BJ (cell line): ENCODE data around the gene BSPH1. TPM values are rescaled to one million over a fixed set of nuclear protein-coding genes. Genes with fewer than 3 reads are reported as not detected.

ENCODE experiments used
- CTCF ChIA-PET: fragments of 350-600 bp; formaldehyde crosslinking; extraction: SDS; loops from one replicate; lab custom pipeline; 2021; ENCODE audit warnings: antibody characterized with exemption, inconsistent platforms; lab: Yijun Ruan, JAX
- POLR2A ChIA-PET: fragments of 300-600 bp; sonication (Branson Sonifier 250); formaldehyde crosslinking; extraction: SDS; loops from one replicate; lab custom pipeline; 2021; ENCODE audit warnings: antibody characterized with exemption; lab: Charles Lee
- DNase-seq: peaks from one replicate; pipeline ENCODE4 v3.0.0-alpha.2; 2011; ENCODE audit warnings: low read depth
- H3K27me3 ChIP-seq: 2 replicates; pipeline ENCODE4 v1.6.0; 2011; ENCODE audit warnings: low read length; ENCODE audit not compliant: control insufficient read depth, insufficient read depth
- H3K36me3 ChIP-seq: 2 replicates; pipeline ENCODE4 v1.5.1; 2011; ENCODE audit warnings: low read length; ENCODE audit not compliant: control insufficient read depth, insufficient read depth
- H3K4me3 ChIP-seq: 2 replicates; pipeline ENCODE4 v1.5.1; 2011; ENCODE audit warnings: low read depth, mild to moderate bottlenecking, control low read depth, low read length
- CTCF ChIP-seq: IDR thresholded peaks from 2 replicates; pipeline ENCODE4 v1.5.1; 2011; ENCODE audit warnings: low read depth, mild to moderate bottlenecking, control low read depth, inconsistent platforms, low read length, moderate library complexity; ENCODE audit not compliant: insufficient read depth
- polyA minus RNA-seq: library from RNA; depleted of rRNA, polyadenylated mRNA; stranded (reverse); fragments of >200 nt; gene quantifications from 2 replicates; pipeline ENCODE4 v1.2.3, GENCODE V29; 2011; rRNA and poly(A)+ RNA removed
- polyA plus RNA-seq: library from polyadenylated mRNA; depleted of rRNA; stranded (reverse); fragments of >200 nt; gene quantifications from 2 replicates; pipeline ENCODE4 v1.2.3, GENCODE V29; 2011; rRNA removed

Gene BSPH1
- polyA plus RNA-seq = not detected in 2 replicates
- not detected in 2 replicates for polyA minus RNA-seq

- no peaks in the 10 kb centered on the region for H3K36me3 ChIP-seq
- ChIA-PET CTCF (no interaction called here), POLR2A (no interaction called here)
- no peak for DNase-seq
- TF ChIP-seq CTCF = no peak
- H3K27me3 ChIP-seq = peaks cover 6% of the 10 kb centered on the region
- no peak within 1 kb of the TSS for H3K4me3 ChIP-seq
Measured at GRCh38 chr19:47992070-47992469, at the start of gene BSPH1. BSPH1 (minus strand) TSS chr19:47992170; CDS start chr19:47992081, 89 bp downstream.

- no peaks in the 10 kb centered on the region for H3K36me3 ChIP-seq
- POLR2A ChIA-PET = no interaction called here
- DNase-seq = no peak
- CTCF ChIA-PET = no interaction called here
- TF ChIP-seq CTCF = no peak
- H3K27me3 ChIP-seq = no peaks in the 10 kb centered on the region
- H3K4me3 ChIP-seq = no peak overlapping the region
Measured at GRCh38 chr19:48036765-48037164, 44.8 kb upstream of the BSPH1 start.

- ChIA-PET POLR2A (no interaction called here), CTCF (no interaction called here)
- TF ChIP-seq CTCF = no peak
- Histone ChIP-seq H3K36me3 (no peaks in the 10 kb centered on the region), H3K4me3 (no peak overlapping the region), H3K27me3 (peaks cover 2% of the 10 kb centered on the region)
- no peak for DNase-seq
Measured at GRCh38 chr19:48033604-48034003, 41.6 kb upstream of the BSPH1 start.

GRCh38 chr19:48030073-48030472 lies 38.1 kb upstream of the BSPH1 start:
- Histone ChIP-seq H3K36me3 (no peaks in the 10 kb centered on the region), H3K27me3 (peaks cover 2% of the 10 kb centered on the region), H3K4me3 (no peak overlapping the region)
- no peak for TF ChIP-seq CTCF
- POLR2A ChIA-PET = no interaction called here
- CTCF ChIA-PET = no interaction called here
- no peak for DNase-seq

GRCh38 chr19:48029431-48029830 lies 37.5 kb upstream of the BSPH1 start:
- Histone ChIP-seq H3K27me3 (peaks cover 2% of the 10 kb centered on the region), H3K36me3 (no peaks in the 10 kb centered on the region), H3K4me3 (no peak overlapping the region)
- no peak for DNase-seq
- no peak for TF ChIP-seq CTCF
- ChIA-PET POLR2A (interaction anchor here (0.6 kb wide), 1 partner anchor 23 kb away, joined by 10 read pairs; no protein-coding TSS in a partner anchor), CTCF (no interaction called here)
